Neural progenitor cell (in vitro differentiated cells): ENCODE results near the gene CWC25.

ENCODE experiments used
- CTCF ChIP-seq: fragments of 200-600 bp; sonication (generic); IDR thresholded peaks from 2 replicates; pipeline ENCODE4 v1.5.1; 2017; ENCODE audit warnings: antibody characterized with exemption, mild to moderate bottlenecking
- EZH2 ChIP-seq: fragments of 200-600 bp; sonication (generic); IDR thresholded peaks from 2 replicates; pipeline ENCODE4 v1.6.1; 2017; ENCODE audit warnings: antibody characterized with exemption, mild to moderate bottlenecking, moderate library complexity
- EZH2phosphoT487 ChIP-seq: fragments of 200-600 bp; sonication (generic); IDR thresholded peaks from 2 replicates; pipeline ENCODE4 v1.6.1; 2017; ENCODE audit warnings: antibody characterized with exemption

DNA sequence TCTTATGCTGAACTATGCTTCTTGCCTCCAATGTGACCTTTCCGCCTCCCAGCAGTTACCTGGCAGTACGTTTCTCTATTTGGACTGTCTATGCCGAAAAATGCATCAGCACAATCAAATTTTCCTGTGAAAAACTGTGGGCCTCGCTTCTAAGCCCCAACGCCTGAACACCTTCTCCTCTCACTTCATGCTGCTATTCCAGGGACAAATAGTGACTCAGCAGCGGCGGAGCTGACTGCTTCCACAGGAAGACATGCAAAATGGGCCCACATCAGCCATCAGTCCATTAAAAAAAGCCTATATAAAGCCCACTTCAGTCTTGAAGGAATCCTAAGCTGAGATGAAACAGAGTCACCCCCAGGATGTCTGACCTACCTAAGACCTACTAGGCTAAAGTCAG, 15.3 kb downstream of the CWC25 start:
- TF ChIP-seq CTCF (no peak), EZH2 (no peak), EZH2phosphoT487 (no peak)
